KOPT-K1 (cell line): ENCODE measurements around the gene MBTPS2.
A peak's percentile ranks its signal among the peaks of the same experiment; 100 is the strongest.
"Not testable (repeated sequence)": the region's sequence is repeated elsewhere in the genome, so short reads cannot be mapped to it uniquely, and the experiment has no call there.

Source experiments
- H3K27ac ChIP-seq: fragments of 200-600 bp; sonication (generic); 2 replicates; pipeline ENCODE4 v1.5.1; 2016; ENCODE audit warnings: antibody characterized with exemption, mild to moderate bottlenecking, low read depth, low read length; ENCODE audit not compliant: poor library complexity, severe bottlenecking
- H3K36me3 ChIP-seq: fragments of 200-600 bp; sonication (generic); 2 replicates; pipeline ENCODE4 v1.5.1; 2017; ENCODE audit warnings: antibody characterized with exemption, mild to moderate bottlenecking, low read length, moderate library complexity; ENCODE audit not compliant: insufficient read depth
- H3K9me3 ChIP-seq: fragments of 200-600 bp; sonication (generic); 2 replicates; pipeline ENCODE4 v1.5.1; 2017; ENCODE audit warnings: antibody characterized with exemption, low read length, mild to moderate bottlenecking; ENCODE audit not compliant: insufficient read depth, poor library complexity, severe bottlenecking

The MBTPS2 gene

GRCh38 chrX:21838937-21839333 is 482 bp upstream of the MBTPS2 start:
- no peaks in the 10 kb centered on the region; the same call in 1 of the 2 replicates for H3K36me3 ChIP-seq
- peak overlapping the region; percentile 84 for H3K27ac ChIP-seq
- H3K9me3 ChIP-seq, result no peaks in the 10 kb centered on the region

GRCh38 chrX:21840193-21840545 is 752 bp downstream of the MBTPS2 start:
- H3K36me3 ChIP-seq, result no peaks in the 10 kb centered on the region; the same call in 1 of the 2 replicates
- H3K9me3 ChIP-seq, result no peaks in the 10 kb centered on the region
- peak overlapping the region; percentile 84 for H3K27ac ChIP-seq

- no peak overlapping the region for H3K27ac ChIP-seq
- H3K36me3 ChIP-seq, result peaks cover 13% of the 10 kb centered on the region
- H3K9me3 ChIP-seq, result no peaks in the 10 kb centered on the region
Observed at GRCh38 chrX:21843179-21843578, 3.8 kb downstream of the MBTPS2 start.

- Histone ChIP-seq H3K9me3 (no peaks in the 10 kb centered on the region), H3K36me3 (peaks cover 13% of the 10 kb centered on the region), H3K27ac (no peak overlapping the region)
Observed at GRCh38 chrX:21845096-21845495, 5.7 kb downstream of the MBTPS2 start.

- Histone ChIP-seq H3K27ac (no peak overlapping the region), H3K9me3 (no peaks in the 10 kb centered on the region), H3K36me3 (peaks cover 30% of the 10 kb centered on the region)
Observed at GRCh38 chrX:21847342-21847741, 7.9 kb downstream of the MBTPS2 start.

GRCh38 chrX:21853578-21853977 is 14.2 kb downstream of the MBTPS2 start:
- H3K9me3 ChIP-seq, result no peaks in the 10 kb centered on the region
- peaks cover 36% of the 10 kb centered on the region for H3K36me3 ChIP-seq
- H3K27ac ChIP-seq, result no peak overlapping the region

- peaks cover 32% of the 10 kb centered on the region for H3K36me3 ChIP-seq
- H3K9me3 ChIP-seq, result no peaks in the 10 kb centered on the region
- H3K27ac ChIP-seq, result no peak within 1 kb of the TSS
Observed at GRCh38 chrX:21855937-21856415, 16.6 kb downstream of the MBTPS2 start, which contains the start of gene YY2. Gene YY2, plus strand, starts transcription at chrX:21855987. Its CDS starts 498 bp downstream, at chrX:21856485.

- Histone ChIP-seq H3K9me3 (no peaks in the 10 kb centered on the region), H3K36me3 (peaks cover 27% of the 10 kb centered on the region), H3K27ac (no peak overlapping the region)
Observed at GRCh38 chrX:21856504-21856903, 17.1 kb downstream of the MBTPS2 start.

- Histone ChIP-seq H3K36me3 (no peaks in the 10 kb centered on the region), H3K9me3 (no peaks in the 10 kb centered on the region), H3K27ac (no peak overlapping the region)
Observed at GRCh38 chrX:21863241-21863640, 23.8 kb downstream of the MBTPS2 start.

GRCh38 chrX:21865436-21865835 is 26.0 kb downstream of the MBTPS2 start:
- peaks cover 3% of the 10 kb centered on the region; the same call in 1 of the 2 replicates for H3K36me3 ChIP-seq
- no peaks in the 10 kb centered on the region for H3K9me3 ChIP-seq
- no peak overlapping the region for H3K27ac ChIP-seq

- Histone ChIP-seq H3K27ac (no peak overlapping the region), H3K36me3 (peaks cover 3% of the 10 kb centered on the region; the same call in 1 of the 2 replicates), H3K9me3 (no peaks in the 10 kb centered on the region)
Observed at GRCh38 chrX:21870494-21870893, 31.1 kb downstream of the MBTPS2 start.

- Histone ChIP-seq H3K27ac (no peak overlapping the region), H3K36me3 (peaks cover 3% of the 10 kb centered on the region; the same call in 1 of the 2 replicates), H3K9me3 (no peaks in the 10 kb centered on the region)
Observed at GRCh38 chrX:21873063-21873775, 33.8 kb downstream of the MBTPS2 start.

- not testable (repeated sequence) for H3K27ac ChIP-seq, H3K9me3 ChIP-seq, H3K36me3 ChIP-seq
Observed at GRCh38 chrX:21874182-21874581, 34.8 kb downstream of the MBTPS2 start.

- no peak overlapping the region for H3K27ac ChIP-seq
- no peaks in the 10 kb centered on the region for H3K9me3 ChIP-seq
- H3K36me3 ChIP-seq, result no peaks in the 10 kb centered on the region; the same call in 1 of the 2 replicates
Observed at GRCh38 chrX:21875013-21875412, 35.6 kb downstream of the MBTPS2 start.

GRCh38 chrX:21881881-21882574 is 42.6 kb downstream of the MBTPS2 start:
- Histone ChIP-seq H3K36me3 (no peaks in the 10 kb centered on the region; the same call in 1 of the 2 replicates), H3K9me3 (no peaks in the 10 kb centered on the region), H3K27ac (no peak overlapping the region)
